T-cell (primary cell): ENCODE results near the gene DEPDC1B. TPM values are rescaled to one million over a fixed set of nuclear protein-coding genes. Genes with fewer than 3 reads are reported as not detected.
"Not testable (repeated sequence)": the region's sequence is repeated elsewhere in the genome, so short reads cannot be mapped to it uniquely, and the experiment has no call there.

Experiments used
- ATAC-seq, 4 experiments: fragments of 200-7000 bp in 3 of 4; fragments of 150-1000 bp in 1 of 4; cut with Tn5 transposase; replicated peaks in 1 of 4; 1 replicate in 3 of 4; 2 replicates in 1 of 4; pipeline ENCODE4 v1.10.0; 2021; ENCODE audit warnings: moderate library complexity in 3 of 4, mild to moderate bottlenecking in 2 of 4, moderate number of reproducible peaks in 1 of 4
- CTCF ChIA-PET, 2 donors: fragments of 300-600 bp; sonication (Branson Sonifier 250); formaldehyde crosslinking; loops; one replicate each; lab custom pipeline; 2022; ENCODE audit warnings: antibody characterized with exemption in 2 of 2; lab: Charles Lee
- POLR2A ChIA-PET, 2 donors: fragments of 300-600 bp; sonication (Branson Sonifier 250); formaldehyde crosslinking; loops; one replicate each; lab custom pipeline; 2022; ENCODE audit warnings: antibody characterized with exemption in 2 of 2; lab: Charles Lee
- DNase-seq, 35 experiments: peaks; one replicate each; pipeline versions ENCODE4 v3.0.0 to v3.0.0-alpha.2; 2013 to 2023
- H3K27ac ChIP-seq: one replicate; pipeline ENCODE4 v1.5.1; 2013; ENCODE audit warnings: low read length
- H3K27me3 ChIP-seq, 2 experiments: replicated peaks in 1 of 2; 1 replicate in 1 of 2; 2 replicates in 1 of 2; pipeline versions ENCODE4 v1.6.1 to v1.7.0; 2013; ENCODE audit warnings: low read length in 1 of 2, mixed read lengths in 1 of 2; ENCODE audit not compliant: control insufficient read depth in 2 of 2, insufficient read depth in 2 of 2; ENCODE audit errors: extremely low read depth in 1 of 2
- H3K36me3 ChIP-seq, 2 donors: 1 replicate in 1 of 2; 2 replicates in 1 of 2; pipeline versions ENCODE4 v1.6.1 to v1.7.0; 2013; ENCODE audit warnings: low read length in 1 of 2; ENCODE audit not compliant: control insufficient read depth in 2 of 2, insufficient read depth in 1 of 2; ENCODE audit errors: extremely low read depth in 1 of 2
- H3K4me1 ChIP-seq, 2 experiments: 1 replicate in 1 of 2; 2 replicates in 1 of 2; pipeline versions ENCODE4 v1.6.1 to v1.7.0; 2013; ENCODE audit warnings: low read length in 2 of 2, mixed read lengths in 1 of 2; ENCODE audit not compliant: insufficient read depth in 2 of 2, control insufficient read depth in 1 of 2; ENCODE audit errors: extremely low read depth in 1 of 2
- H3K4me3 ChIP-seq, 2 donors: 1 replicate in 1 of 2; 2 replicates in 1 of 2; pipeline versions ENCODE4 v1.5.1 to v1.7.0; 2013; ENCODE audit warnings: mild to moderate bottlenecking in 2 of 2, low read length in 1 of 2, moderate library complexity in 1 of 2; ENCODE audit not compliant: control insufficient read depth in 1 of 2; ENCODE audit errors: extremely low read depth in 1 of 2
- H3K9me3 ChIP-seq: 2 replicates; pipeline ENCODE4 v1.7.0; 2013
- H3K27ac Mint-ChIP-seq, 2 donors: one replicate each; pipeline ENCODE4 v1.8.0; 2020 to 2021; ENCODE audit warnings: mild to moderate bottlenecking in 2 of 2, mixed read lengths in 2 of 2
- H3K27me3 Mint-ChIP-seq, 2 donors: one replicate each; pipeline ENCODE4 v1.8.0; 2021 to 2022; ENCODE audit warnings: mixed read lengths in 2 of 2
- H3K36me3 Mint-ChIP-seq: one replicate; pipeline ENCODE4 v1.8.0; 2021; ENCODE audit warnings: mixed read lengths
- H3K4me1 Mint-ChIP-seq, 3 donors: one replicate each; pipeline ENCODE4 v1.8.0; 2020 to 2022; ENCODE audit warnings: mixed read lengths in 3 of 3, mild to moderate bottlenecking in 1 of 3
- H3K4me3 Mint-ChIP-seq, 3 donors: one replicate each; pipeline ENCODE4 v1.8.0; 2020 to 2022; ENCODE audit warnings: mild to moderate bottlenecking in 3 of 3, mixed read lengths in 3 of 3, moderate library complexity in 3 of 3
- H3K9me3 Mint-ChIP-seq, 3 donors: one replicate each; pipeline ENCODE4 v1.8.0; 2020 to 2022; ENCODE audit warnings: mixed read lengths in 3 of 3
- WGBS: methylation state at CpG from one replicate; pipeline ENCODE4 v1.1.5; 2013; ENCODE audit warnings: missing lambda C conversion rate; ENCODE audit not compliant: insufficient coverage; 5-methylcytosine and 5-hydroxymethylcytosine counted together
- total RNA-seq, 35 experiments: library from RNA in 6 of 35; stranded (reverse) in 6 of 35; fragments of 120-200 nt in 1 of 35; gene quantifications; one replicate each; pipeline versions ENCODE4 v1.2.1 to v1.2.4 and lab custom pipeline; 2013 to 2026

The DEPDC1B gene
- total RNA-seq, 5 donors from 2014 or later (not counting 1 experiment from before 2014, with no cell fraction given), result 0.44 to 0.98 (median 0.64) TPM

DNA sequence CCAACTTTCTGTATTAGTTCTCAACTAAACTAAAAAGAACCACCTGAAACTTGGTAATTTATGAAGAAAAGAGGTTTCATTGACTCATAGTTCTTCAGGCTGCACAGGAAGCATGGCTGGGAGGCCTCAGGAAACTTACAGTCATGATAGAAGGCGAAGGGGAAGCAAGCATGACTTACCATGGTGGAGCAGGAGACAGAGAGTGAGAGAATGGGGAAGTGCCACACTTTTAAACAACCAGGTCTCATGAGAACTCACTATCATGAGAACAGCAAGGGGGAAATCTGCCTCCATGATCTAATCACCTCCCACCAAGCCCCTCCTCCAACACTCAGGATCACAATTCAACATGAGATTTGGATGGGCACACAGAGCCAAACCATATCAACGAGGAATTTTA, 123.5 kb downstream of the DEPDC1B start:
- Histone ChIP-seq H3K4me3 (no peak overlapping the region), H3K36me3 (no peaks in the 10 kb centered on the region), H3K9me3 (no peaks in the 10 kb centered on the region), H3K27me3 (peaks cover 0 to 4% of the 10 kb centered on the region in 2 experiments), H3K4me1 (no peaks in the 10 kb centered on the region), H3K27ac (no peak overlapping the region)
- no peak overlapping the region for H3K27ac Mint-ChIP-seq
- H3K27me3 Mint-ChIP-seq, result no peaks in the 10 kb centered on the region
- ATAC-seq, result no peak
- DNase-seq, result no peak
- peaks cover 4 to 9% (median 6%) of the 10 kb centered on the region in 3 donors for H3K9me3 Mint-ChIP-seq
- H3K4me1 Mint-ChIP-seq, result no peaks in the 10 kb centered on the region
- no CpG with 5 or more reads among the region's 2 CpGs for WGBS
- POLR2A ChIA-PET, result no interaction called here
- CTCF ChIA-PET, result no interaction called here
- H3K36me3 Mint-ChIP-seq, result no peaks in the 10 kb centered on the region
- H3K4me3 Mint-ChIP-seq, result no peak overlapping the region

DNA sequence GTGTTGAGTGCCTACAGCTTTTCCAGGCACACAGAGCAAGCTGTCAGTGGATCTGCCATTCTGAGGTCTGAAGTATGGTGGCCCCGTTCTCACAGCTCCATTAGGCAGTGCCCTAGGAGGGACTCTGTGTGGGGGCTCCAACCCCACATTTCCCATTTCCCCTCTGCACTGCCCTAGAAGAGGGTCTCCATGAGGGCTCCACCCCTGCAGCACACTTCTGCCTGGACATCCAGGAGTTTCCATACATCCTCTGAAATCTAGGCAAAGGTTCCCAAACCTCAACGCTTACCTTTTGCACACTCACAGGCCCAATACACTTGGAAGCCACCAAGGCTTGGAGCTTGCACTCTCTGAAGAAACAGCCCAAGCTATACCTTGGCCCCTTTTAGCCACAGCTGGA, 131.3 kb downstream of the DEPDC1B start:
- ATAC-seq, result no peak
- Histone ChIP-seq H3K27ac (no peak overlapping the region), H3K9me3 (no peaks in the 10 kb centered on the region), H3K4me1 (no peaks in the 10 kb centered on the region), H3K4me3 (no peak overlapping the region), H3K36me3 (no peaks in the 10 kb centered on the region), H3K27me3 (no peaks in the 10 kb centered on the region)
- Mint-ChIP-seq H3K27ac (no peak overlapping the region), H3K4me1 (no peaks in the 10 kb centered on the region), H3K36me3 (no peaks in the 10 kb centered on the region), H3K4me3 (no peak overlapping the region), H3K9me3 (peaks cover 11 to 21% (median 16%) of the 10 kb centered on the region in 3 donors), H3K27me3 (no peaks in the 10 kb centered on the region)
- ChIA-PET CTCF (no interaction called here), POLR2A (no interaction called here)
- no peak for DNase-seq
- 100% methylated on average over 1 of the region's 2 CpGs for WGBS

DNA sequence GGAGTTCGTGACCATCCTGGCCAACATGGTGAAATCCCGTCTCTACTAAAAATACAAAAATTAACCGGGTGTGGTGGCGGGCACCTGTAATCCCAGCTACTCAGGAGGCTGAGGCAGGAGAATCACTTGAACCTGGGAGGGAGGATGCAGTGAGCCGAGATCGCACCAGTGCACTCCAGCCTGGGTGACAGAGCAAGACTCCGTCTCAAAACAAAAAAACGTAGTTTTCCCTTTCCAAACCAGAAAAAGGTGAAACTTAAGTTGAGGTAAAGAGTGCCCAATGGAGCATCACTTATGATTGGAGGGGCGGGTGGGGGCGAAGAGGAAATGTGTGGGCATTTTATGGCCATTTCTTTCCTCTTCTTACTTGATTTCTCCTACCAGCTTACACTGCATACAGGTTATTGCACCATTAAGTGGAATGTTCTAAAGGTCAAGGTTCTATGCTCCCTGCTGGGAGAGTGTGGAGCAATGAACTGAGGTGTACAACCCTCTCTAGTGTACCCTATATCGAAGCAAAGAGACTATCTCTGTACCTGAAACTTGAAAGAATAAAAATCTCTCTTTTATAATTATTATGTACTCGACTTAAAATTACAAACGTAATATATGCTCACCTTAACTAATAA, 136.2 kb downstream of the DEPDC1B start:
- ATAC-seq, result no peak
- WGBS, result no CpG with 5 or more reads among the region's 13 CpGs
- Mint-ChIP-seq H3K36me3 (no peaks in the 10 kb centered on the region), H3K27me3 (no peaks in the 10 kb centered on the region), H3K9me3 (peaks cover 8 to 19% (median 14%) of the 10 kb centered on the region in 3 donors), H3K4me3 (no peak overlapping the region), H3K4me1 (no peaks in the 10 kb centered on the region), H3K27ac (no peak overlapping the region)
- no peaks in the 10 kb centered on the region for H3K27me3 ChIP-seq
- H3K27ac ChIP-seq, result no peak overlapping the region
- ChIA-PET POLR2A (no interaction called here), CTCF (no interaction called here)
- H3K4me3 ChIP-seq, result no peak overlapping the region
- no peaks in the 10 kb centered on the region for H3K36me3 ChIP-seq
- DNase-seq, result no peak
- H3K4me1 ChIP-seq, result no peaks in the 10 kb centered on the region
- H3K9me3 ChIP-seq, result no peaks in the 10 kb centered on the region

DNA sequence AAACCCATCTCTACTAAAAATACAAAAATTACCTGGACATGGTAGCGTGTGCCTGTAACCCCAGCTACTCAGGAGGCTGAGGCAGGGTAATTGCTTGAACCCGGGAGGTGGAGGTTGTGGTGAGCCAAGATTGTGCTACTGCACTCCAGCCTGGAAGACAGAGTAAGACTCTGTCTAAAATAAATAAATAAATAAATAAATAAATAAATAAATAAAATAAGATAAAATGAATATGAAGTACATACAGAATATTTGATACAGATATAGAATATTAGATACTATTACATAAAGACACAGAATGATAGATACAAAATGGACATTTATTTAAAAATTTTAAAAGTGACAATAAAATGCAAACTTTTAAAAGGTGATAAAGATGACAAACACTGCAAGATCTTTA, 146.7 kb downstream of the DEPDC1B start:
- H3K4me3 ChIP-seq, DNase-seq, H3K36me3 Mint-ChIP-seq, POLR2A ChIA-PET, H3K27ac Mint-ChIP-seq, H3K27ac ChIP-seq, H3K4me1 ChIP-seq, H3K4me3 Mint-ChIP-seq, H3K9me3 Mint-ChIP-seq, H3K27me3 ChIP-seq, H3K36me3 ChIP-seq, CTCF ChIA-PET, H3K9me3 ChIP-seq, H3K27me3 Mint-ChIP-seq, ATAC-seq, H3K4me1 Mint-ChIP-seq: not testable (repeated sequence)
- no CpG with 5 or more reads among the region's 2 CpGs for WGBS

DNA sequence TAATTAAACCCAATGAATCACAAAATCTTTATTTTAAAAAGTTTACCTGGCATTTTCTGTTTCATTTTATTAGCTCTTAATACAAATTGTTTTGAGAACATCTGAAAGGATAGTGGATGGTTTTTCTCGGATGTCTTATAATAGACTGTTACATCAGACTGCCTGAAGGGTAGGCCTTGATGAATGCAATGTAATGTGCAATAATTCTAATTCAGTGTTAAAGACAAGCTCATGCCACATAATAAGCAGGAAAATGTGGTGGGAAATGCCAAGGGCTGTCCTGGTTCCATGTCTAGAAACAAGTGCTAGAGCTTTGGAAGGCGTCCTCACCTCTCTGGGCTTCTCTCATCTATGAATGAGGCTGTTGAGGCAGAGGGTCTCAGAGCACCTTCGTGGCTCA, 148.1 kb downstream of the DEPDC1B start:
- no peaks in the 10 kb centered on the region for H3K4me1 ChIP-seq
- no peak overlapping the region for H3K4me3 ChIP-seq
- ATAC-seq (no peak), DNase-seq (no peak)
- Mint-ChIP-seq H3K9me3 (peaks cover 0 to 4% (median 4%) of the 10 kb centered on the region in 3 donors), H3K4me3 (no peak overlapping the region), H3K36me3 (no peaks in the 10 kb centered on the region), H3K27ac (no peak overlapping the region), H3K27me3 (peaks cover 2 to 4% of the 10 kb centered on the region in 2 donors), H3K4me1 (no peaks in the 10 kb centered on the region)
- POLR2A ChIA-PET, result no interaction called here
- no peaks in the 10 kb centered on the region for H3K9me3 ChIP-seq
- H3K27me3 ChIP-seq, result no peaks in the 10 kb centered on the region
- CTCF ChIA-PET, result no interaction called here
- no CpG with 5 or more reads among the region's 3 CpGs for WGBS
- no peaks in the 10 kb centered on the region for H3K36me3 ChIP-seq
- no peak overlapping the region for H3K27ac ChIP-seq

DNA sequence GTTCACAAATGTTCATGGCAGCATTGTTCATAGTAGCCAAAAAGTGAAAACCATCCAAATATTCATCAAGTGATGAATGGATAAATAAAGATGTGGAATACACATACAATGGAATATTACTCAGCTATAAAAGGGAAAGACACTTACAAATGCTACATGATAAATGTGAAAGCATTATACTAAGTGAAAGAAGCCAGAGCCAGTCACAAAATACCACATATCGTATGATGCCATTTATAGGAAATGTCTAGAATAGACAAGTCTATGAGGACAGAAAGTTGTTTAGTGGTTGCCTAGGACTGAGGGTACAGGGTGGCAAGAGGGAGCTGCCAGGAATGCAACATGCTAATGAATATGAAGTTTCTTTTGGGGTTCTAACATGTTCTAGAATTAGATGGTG, 148.7 kb downstream of the DEPDC1B start:
- POLR2A ChIA-PET, result no interaction called here
- H3K27me3 ChIP-seq, result no peaks in the 10 kb centered on the region
- no peak overlapping the region for H3K4me3 ChIP-seq
- no peaks in the 10 kb centered on the region for H3K36me3 ChIP-seq
- Mint-ChIP-seq H3K9me3 (peaks cover 0 to 4% (median 4%) of the 10 kb centered on the region in 3 donors), H3K4me1 (no peaks in the 10 kb centered on the region), H3K27ac (no peak overlapping the region), H3K4me3 (no peak overlapping the region), H3K27me3 (peaks cover 2 to 4% of the 10 kb centered on the region in 2 donors), H3K36me3 (no peaks in the 10 kb centered on the region)
- DNase-seq (no peak), ATAC-seq (no peak)
- H3K9me3 ChIP-seq, result no peaks in the 10 kb centered on the region
- CTCF ChIA-PET, result no interaction called here
- H3K27ac ChIP-seq, result no peak overlapping the region
- no CpG with 5 or more reads among the region's 1 CpG for WGBS
- H3K4me1 ChIP-seq, result no peaks in the 10 kb centered on the region

DNA sequence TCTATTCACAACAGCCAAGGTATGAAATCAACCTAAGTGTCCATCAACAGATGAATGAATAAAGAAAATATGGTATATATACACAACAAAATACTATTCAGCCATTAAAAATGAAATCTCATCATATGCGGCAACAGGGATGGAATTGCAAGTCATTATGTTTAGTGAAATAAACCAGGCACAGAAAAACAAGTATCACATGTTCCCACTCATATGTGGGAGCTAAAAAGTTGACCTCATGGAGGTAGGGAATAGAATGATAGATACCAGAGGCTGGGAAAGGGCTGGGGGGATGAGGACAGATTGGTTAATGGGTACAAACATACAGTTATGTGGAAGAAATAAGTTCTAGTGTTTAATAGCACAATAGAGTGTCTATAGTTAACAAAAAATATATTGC, 149.7 kb downstream of the DEPDC1B start:
- Histone ChIP-seq H3K9me3 (no peaks in the 10 kb centered on the region), H3K27ac (no peak overlapping the region), H3K4me1 (no peaks in the 10 kb centered on the region), H3K4me3 (no peak overlapping the region), H3K36me3 (no peaks in the 10 kb centered on the region), H3K27me3 (no peaks in the 10 kb centered on the region)
- no peak for ATAC-seq
- H3K4me3 Mint-ChIP-seq, result no peak overlapping the region
- H3K36me3 Mint-ChIP-seq, result no peaks in the 10 kb centered on the region
- peaks cover 0 to 4% (median 4%) of the 10 kb centered on the region in 3 donors for H3K9me3 Mint-ChIP-seq
- H3K4me1 Mint-ChIP-seq, result no peaks in the 10 kb centered on the region
- H3K27me3 Mint-ChIP-seq, result peaks cover 2 to 4% of the 10 kb centered on the region in 2 donors
- ChIA-PET POLR2A (no interaction called here), CTCF (no interaction called here)
- H3K27ac Mint-ChIP-seq, result no peak overlapping the region
- no CpG with 5 or more reads among the region's 1 CpG for WGBS
- DNase-seq, result no peak
